ENCODE data around the gene TCF25. TPM values are rescaled to one million over a fixed set of nuclear protein-coding genes. Genes with fewer than 3 reads are reported as not detected.

Gene TCF25
- total and polyA plus RNA-seq, 2 experiments from 2014 or later, result 95.4 to 143 TPM

DNA sequence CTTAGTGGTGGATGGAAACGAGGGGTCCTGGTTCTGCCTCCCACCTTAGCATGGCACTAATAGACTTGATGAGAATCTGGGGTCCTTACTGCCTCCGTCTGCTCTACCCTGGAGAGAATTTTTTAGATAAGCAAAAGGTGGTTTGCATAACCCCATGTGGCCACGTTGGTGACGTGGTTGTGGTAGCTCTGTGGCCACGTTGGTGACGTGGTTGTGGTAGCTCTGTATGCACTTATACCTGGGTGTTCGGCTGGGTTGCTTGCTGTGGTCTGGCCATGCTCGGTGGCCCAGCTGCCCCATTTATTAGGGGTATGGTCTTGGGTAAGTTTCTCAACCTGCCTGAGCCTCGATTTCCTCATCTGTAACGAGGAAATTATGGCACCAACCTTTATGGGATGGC, 32.1 kb upstream of the TCF25 start (continued):
- no peak for TF ChIP-seq POLR2AphosphoS5 (IDR thresholded peaks at IDR 0.05; ENCODE audit: low read depth)
- no peak for TF ChIP-seq EZH2phosphoT487 (IDR thresholded peaks at IDR 0.05; ENCODE audit: unreplicated experiment)
- TF ChIP-seq ZNF114 (CRISPR knock-in tag; IDR thresholded peaks at IDR 0.05), result no peak
- TF ChIP-seq, protein P1, sequence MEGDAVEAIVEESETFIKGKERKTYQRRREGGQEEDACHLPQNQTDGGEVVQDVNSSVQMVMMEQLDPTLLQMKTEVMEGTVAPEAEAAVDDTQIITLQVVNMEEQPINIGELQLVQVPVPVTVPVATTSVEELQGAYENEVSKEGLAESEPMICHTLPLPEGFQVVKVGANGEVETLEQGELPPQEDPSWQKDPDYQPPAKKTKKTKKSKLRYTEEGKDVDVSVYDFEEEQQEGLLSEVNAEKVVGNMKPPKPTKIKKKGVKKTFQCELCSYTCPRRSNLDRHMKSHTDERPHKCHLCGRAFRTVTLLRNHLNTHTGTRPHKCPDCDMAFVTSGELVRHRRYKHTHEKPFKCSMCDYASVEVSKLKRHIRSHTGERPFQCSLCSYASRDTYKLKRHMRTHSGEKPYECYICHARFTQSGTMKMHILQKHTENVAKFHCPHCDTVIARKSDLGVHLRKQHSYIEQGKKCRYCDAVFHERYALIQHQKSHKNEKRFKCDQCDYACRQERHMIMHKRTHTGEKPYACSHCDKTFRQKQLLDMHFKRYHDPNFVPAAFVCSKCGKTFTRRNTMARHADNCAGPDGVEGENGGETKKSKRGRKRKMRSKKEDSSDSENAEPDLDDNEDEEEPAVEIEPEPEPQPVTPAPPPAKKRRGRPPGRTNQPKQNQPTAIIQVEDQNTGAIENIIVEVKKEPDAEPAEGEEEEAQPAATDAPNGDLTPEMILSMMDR (conservative IDR thresholded peaks at IDR 0.05; ENCODE audit: low read depth in 2 of 2), result no peak
- no peak for TF ChIP-seq STAT1 (IDR thresholded peaks at IDR 0.05; ENCODE audit: unreplicated experiment)
- TF ChIP-seq CREB1 (CRISPR knock-in tag; IDR thresholded peaks at IDR 0.05; ENCODE audit: low read depth), result no peak
- no peak for TF ChIP-seq NANOG (IDR thresholded peaks at IDR 0.05; ENCODE audit: borderline replicate concordance)
- TF ChIP-seq, protein P2, sequence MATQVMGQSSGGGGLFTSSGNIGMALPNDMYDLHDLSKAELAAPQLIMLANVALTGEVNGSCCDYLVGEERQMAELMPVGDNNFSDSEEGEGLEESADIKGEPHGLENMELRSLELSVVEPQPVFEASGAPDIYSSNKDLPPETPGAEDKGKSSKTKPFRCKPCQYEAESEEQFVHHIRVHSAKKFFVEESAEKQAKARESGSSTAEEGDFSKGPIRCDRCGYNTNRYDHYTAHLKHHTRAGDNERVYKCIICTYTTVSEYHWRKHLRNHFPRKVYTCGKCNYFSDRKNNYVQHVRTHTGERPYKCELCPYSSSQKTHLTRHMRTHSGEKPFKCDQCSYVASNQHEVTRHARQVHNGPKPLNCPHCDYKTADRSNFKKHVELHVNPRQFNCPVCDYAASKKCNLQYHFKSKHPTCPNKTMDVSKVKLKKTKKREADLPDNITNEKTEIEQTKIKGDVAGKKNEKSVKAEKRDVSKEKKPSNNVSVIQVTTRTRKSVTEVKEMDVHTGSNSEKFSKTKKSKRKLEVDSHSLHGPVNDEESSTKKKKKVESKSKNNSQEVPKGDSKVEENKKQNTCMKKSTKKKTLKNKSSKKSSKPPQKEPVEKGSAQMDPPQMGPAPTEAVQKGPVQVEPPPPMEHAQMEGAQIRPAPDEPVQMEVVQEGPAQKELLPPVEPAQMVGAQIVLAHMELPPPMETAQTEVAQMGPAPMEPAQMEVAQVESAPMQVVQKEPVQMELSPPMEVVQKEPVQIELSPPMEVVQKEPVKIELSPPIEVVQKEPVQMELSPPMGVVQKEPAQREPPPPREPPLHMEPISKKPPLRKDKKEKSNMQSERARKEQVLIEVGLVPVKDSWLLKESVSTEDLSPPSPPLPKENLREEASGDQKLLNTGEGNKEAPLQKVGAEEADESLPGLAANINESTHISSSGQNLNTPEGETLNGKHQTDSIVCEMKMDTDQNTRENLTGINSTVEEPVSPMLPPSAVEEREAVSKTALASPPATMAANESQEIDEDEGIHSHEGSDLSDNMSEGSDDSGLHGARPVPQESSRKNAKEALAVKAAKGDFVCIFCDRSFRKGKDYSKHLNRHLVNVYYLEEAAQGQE (IDR thresholded peaks at IDR 0.05; ENCODE audit: unreplicated experiment), result no peak

DNA sequence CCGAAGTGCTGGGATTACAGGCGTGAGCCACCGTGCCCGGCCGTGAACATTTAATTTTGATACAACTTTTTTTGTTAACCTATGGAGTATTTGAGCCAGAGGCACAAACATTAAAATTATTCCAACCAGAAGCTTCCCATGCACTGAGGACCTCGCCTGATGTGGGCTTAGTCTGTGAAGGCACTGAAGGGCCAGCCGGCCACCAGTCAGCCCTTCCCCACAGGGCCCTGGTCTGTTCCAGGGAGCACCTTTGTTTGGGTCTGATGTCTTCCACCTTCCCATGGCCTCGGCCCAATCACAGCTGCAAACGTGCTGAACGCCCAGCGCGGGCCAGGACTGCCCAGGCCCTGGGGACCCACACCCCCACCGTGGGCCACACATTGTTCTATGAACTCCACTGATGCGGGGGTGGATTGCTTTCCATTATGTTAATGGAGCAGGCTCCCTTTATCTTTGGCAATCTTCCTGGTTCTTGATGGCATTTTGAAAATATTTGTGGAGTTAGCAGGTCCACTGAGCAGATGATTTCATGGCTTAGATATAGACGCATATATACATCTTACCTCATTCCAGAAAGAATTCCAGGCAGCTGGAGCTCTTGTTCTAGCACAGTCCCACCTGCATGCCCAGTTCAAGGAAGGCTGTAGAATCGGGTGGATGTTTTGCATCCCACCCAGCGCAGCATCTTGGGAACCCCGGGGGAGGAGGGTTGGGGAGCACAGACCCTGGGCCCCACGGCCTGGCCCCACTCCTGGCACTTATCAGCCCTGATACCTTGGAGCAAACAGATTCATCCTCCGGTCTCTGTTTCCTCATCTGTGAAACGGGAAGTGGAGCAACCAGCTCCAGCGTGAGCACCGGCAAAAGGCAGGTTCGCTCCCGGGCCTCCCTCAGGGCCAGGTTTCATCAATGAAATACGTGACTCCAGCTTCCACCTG, 30.7 kb upstream of the TCF25 start:
- H3K36me3 Mint-ChIP-seq (ENCODE audit: low read depth), result peaks cover 4% of the 10 kb centered on the region; the same call in 1 of the 3 replicates
- Histone ChIP-seq H3K27me3 (ENCODE audit: insufficient read depth) (no peaks in the 10 kb centered on the region), H2AFZ (no peak overlapping the region), H3K4me2 (no peak overlapping the region), H3K4me1 (ENCODE audit: insufficient read depth) (no peaks in the 10 kb centered on the region), H3K9me2 (ENCODE audit: insufficient read depth) (no peaks in the 10 kb centered on the region), H3K36me3 (ENCODE audit: insufficient read depth) (no peaks in the 10 kb centered on the region), H3K27ac (ENCODE audit: low read depth) (0 out of 2 replicates have a peak overlapping the region, but pooled peaks have one; percentile 26), H4K20me1 (replicated peaks; ENCODE audit: insufficient read depth) (0 out of 2 replicates have a peak, but pooled peaks cover 4% of the 10 kb centered on the region), H3F3A (replicated peaks; ENCODE audit: low read depth) (no peaks in the 10 kb centered on the region), H3K79me2 (replicated peaks; ENCODE audit: insufficient read depth) (no peaks in the 10 kb centered on the region), H3K4me3 (no peak overlapping the region)
- peaks cover 13% of the 10 kb centered on the region for H3K4me1 Mint-ChIP-seq
- no peak overlapping the region for H3K27ac Mint-ChIP-seq
- no peaks in the 10 kb centered on the region for H3K9me3 Mint-ChIP-seq
- no peak for DNase-seq (ENCODE audit: low spot score)
- ATAC-seq, result peak; percentile 20; the same call in 1 of the 3 replicates
- peaks cover 7% of the 10 kb centered on the region for H3K27me3 Mint-ChIP-seq (ENCODE audit: insufficient read depth, low read depth, poor library complexity)
- H3K4me3 Mint-ChIP-seq, result no peak overlapping the region
- TF ChIP-seq POLR2AphosphoS5 (IDR thresholded peaks at IDR 0.05; ENCODE audit: low read depth) (no peak), CREB1 (CRISPR knock-in tag; IDR thresholded peaks at IDR 0.05; ENCODE audit: low read depth) (no peak), NANOG (IDR thresholded peaks at IDR 0.05; ENCODE audit: borderline replicate concordance) (no peak), STAT1 (IDR thresholded peaks at IDR 0.05; ENCODE audit: unreplicated experiment) (no peak), JUNB (IDR thresholded peaks at IDR 0.05; ENCODE audit: unreplicated experiment) (no peak), ZNF331 (CRISPR knock-in tag; IDR thresholded peaks at IDR 0.05; ENCODE audit: low read depth) (no peak), EZH2 (IDR thresholded peaks at IDR 0.05; ENCODE audit: low read depth, unreplicated experiment) (no peak), EZH2phosphoT487 (IDR thresholded peaks at IDR 0.05; ENCODE audit: unreplicated experiment) (no peak), ZNF114 (CRISPR knock-in tag; IDR thresholded peaks at IDR 0.05) (no peak)
- TF ChIP-seq, protein P1 (conservative IDR thresholded peaks at IDR 0.05; ENCODE audit: low read depth in 2 of 2), result no peak
- TF ChIP-seq, protein P2 (IDR thresholded peaks at IDR 0.05; ENCODE audit: unreplicated experiment), result no peak

Data from GM23338 (cell line).